HEK293 (cell line): ENCODE results near the gene STARD3.

ENCODE experiments used
- CTCF ChIA-PET: fragments of 350-600 bp; formaldehyde crosslinking; extraction: SDS; loops from one replicate; lab custom pipeline; 2021; ENCODE audit warnings: antibody characterized with exemption; lab: Yijun Ruan, JAX
- POLR2A ChIA-PET: fragments of 300-600 bp; formaldehyde crosslinking; extraction: SDS; loops from one replicate; lab custom pipeline; 2020; ENCODE audit warnings: antibody characterized with exemption, inconsistent platforms; lab: Yijun Ruan, JAX
- H3K27ac ChIP-seq: fragments of 200-500 bp; sonication (Bioruptor generic); 2 replicates; pipeline ENCODE4 v1.5.1; 2014; ENCODE audit warnings: low read depth, low read length, control low read depth, inconsistent platforms; ENCODE audit errors: extremely low read depth
- H3K36me3 ChIP-seq, 2 experiments: fragments of 200-500 bp in 1 of 2; sonication (Bioruptor generic) in 1 of 2; 1 replicate in 1 of 2; 2 replicates in 1 of 2; pipeline ENCODE4 v1.5.1; 2014 to 2017; ENCODE audit warnings: inconsistent platforms in 2 of 2, low read length in 2 of 2; ENCODE audit not compliant: control insufficient read depth in 2 of 2, insufficient read depth in 1 of 2
- H3K4me1 ChIP-seq: fragments of 200-500 bp; sonication (Bioruptor generic); 2 replicates; pipeline ENCODE4 v1.5.1; 2014; ENCODE audit warnings: mild to moderate bottlenecking, low read length, inconsistent platforms; ENCODE audit not compliant: control insufficient read depth, insufficient read depth
- H3K4me3 ChIP-seq: 2 replicates; pipeline ENCODE4 v1.5.1; 2011; ENCODE audit warnings: low read depth, mild to moderate bottlenecking, control low read depth, low read length, moderate library complexity
- H3K9me3 ChIP-seq: fragments of 200-500 bp; sonication (Bioruptor generic); 2 replicates; pipeline ENCODE4 v1.5.1; 2014; ENCODE audit warnings: low read depth, low read length, inconsistent platforms; ENCODE audit not compliant: control insufficient read depth, insufficient read depth
- EGR2 ChIP-seq: fragments of 450-650 bp; formaldehyde crosslinking; IDR thresholded peaks from 2 replicates; pipeline ENCODE4 v1.5.1; 2016; ENCODE audit warnings: low read depth, missing biosample characterization, missing genetic modification characterization
- SALL2 ChIP-seq: fragments of 450-650 bp; formaldehyde crosslinking; IDR thresholded peaks from 2 replicates; pipeline ENCODE4 v1.5.0; 2017; ENCODE audit warnings: missing biosample characterization, mild to moderate bottlenecking, missing genetic modification characterization, borderline replicate concordance
- SP3 ChIP-seq: fragments of 450-650 bp; formaldehyde crosslinking; IDR thresholded peaks from 2 replicates; pipeline ENCODE4 v1.5.1; 2016; ENCODE audit warnings: missing biosample characterization, missing genetic modification characterization
- SP7 ChIP-seq: fragments of 450-650 bp; formaldehyde crosslinking; IDR thresholded peaks from 2 replicates; pipeline ENCODE4 v1.5.1; 2016; ENCODE audit warnings: missing biosample characterization, missing genetic modification characterization
- ZNF146 ChIP-seq: fragments of 450-650 bp; formaldehyde crosslinking; IDR thresholded peaks from 2 replicates; pipeline ENCODE4 v1.5.1; 2016; ENCODE audit warnings: missing biosample characterization, missing genetic modification characterization
- ZNF174 ChIP-seq: fragments of 450-650 bp; formaldehyde crosslinking; IDR thresholded peaks from 2 replicates; pipeline ENCODE4 v1.5.0; 2017; ENCODE audit warnings: missing biosample characterization, mild to moderate bottlenecking, missing genetic modification characterization
- ZNF184 ChIP-seq: fragments of 450-650 bp; IDR thresholded peaks from 2 replicates; pipeline ENCODE4 v1.5.1; 2018; ENCODE audit warnings: missing biosample characterization, mild to moderate bottlenecking, missing genetic modification characterization
- ZNF239 ChIP-seq: fragments of 450-650 bp; formaldehyde crosslinking; IDR thresholded peaks from 2 replicates; pipeline ENCODE4 v1.5.1; 2016; ENCODE audit warnings: missing biosample characterization, missing genetic modification characterization
- ZNF292 ChIP-seq: fragments of 450-650 bp; formaldehyde crosslinking; IDR thresholded peaks from 2 replicates; pipeline ENCODE4 v1.5.1; 2016; ENCODE audit warnings: low read depth, missing biosample characterization, missing genetic modification characterization, borderline replicate concordance
- ZNF324 ChIP-seq: fragments of 450-650 bp; formaldehyde crosslinking; IDR thresholded peaks from 2 replicates; pipeline ENCODE4 v1.5.1; 2016; ENCODE audit warnings: missing biosample characterization, missing genetic modification characterization
- ZNF623 ChIP-seq: fragments of 450-650 bp; formaldehyde crosslinking; IDR thresholded peaks from 2 replicates; pipeline ENCODE4 v1.5.1; 2016; ENCODE audit warnings: missing biosample characterization, missing genetic modification characterization
- ZNF624 ChIP-seq: fragments of 450-650 bp; formaldehyde crosslinking; IDR thresholded peaks from 2 replicates; pipeline ENCODE4 v1.5.1; 2017; ENCODE audit warnings: missing biosample characterization, missing genetic modification characterization
- ZNF701 ChIP-seq: fragments of 450-650 bp; formaldehyde crosslinking; IDR thresholded peaks from 2 replicates; pipeline ENCODE4 v1.5.1; 2016; ENCODE audit warnings: missing biosample characterization, missing genetic modification characterization
- ZNF777 ChIP-seq: fragments of 450-650 bp; formaldehyde crosslinking; IDR thresholded peaks from 2 replicates; pipeline ENCODE4 v1.5.1; 2017; ENCODE audit warnings: missing biosample characterization, missing genetic modification characterization, borderline replicate concordance
- ZNF843 ChIP-seq: fragments of 450-650 bp; formaldehyde crosslinking; IDR thresholded peaks from 2 replicates; pipeline ENCODE4 v1.5.1; 2016; ENCODE audit warnings: missing biosample characterization, missing genetic modification characterization
- TF ChIP-seq, protein P1 (sequence below): fragments of 450-650 bp; formaldehyde crosslinking; IDR thresholded peaks from 2 replicates; pipeline ENCODE4 v1.5.1; 2016; ENCODE audit warnings: missing biosample characterization, missing genetic modification characterization
- TF ChIP-seq, protein P2 (sequence below): fragments of 450-650 bp; formaldehyde crosslinking; IDR thresholded peaks from 2 replicates; pipeline ENCODE4 v1.5.1; 2016; ENCODE audit warnings: missing biosample characterization, missing genetic modification characterization, borderline replicate concordance
- TF ChIP-seq, protein P3 (sequence below): sonication (generic); formaldehyde crosslinking; IDR thresholded peaks from 2 replicates; pipeline ENCODE4 v1.8.1; 2022; ENCODE audit warnings: mild to moderate bottlenecking, moderate library complexity, missing genetic modification reagents
- TF ChIP-seq, protein P4 (sequence below): fragments of 450-650 bp; formaldehyde crosslinking; IDR thresholded peaks from 2 replicates; pipeline ENCODE4 v1.5.1; 2016; ENCODE audit warnings: missing biosample characterization, missing genetic modification characterization

The STARD3 gene

DNA sequence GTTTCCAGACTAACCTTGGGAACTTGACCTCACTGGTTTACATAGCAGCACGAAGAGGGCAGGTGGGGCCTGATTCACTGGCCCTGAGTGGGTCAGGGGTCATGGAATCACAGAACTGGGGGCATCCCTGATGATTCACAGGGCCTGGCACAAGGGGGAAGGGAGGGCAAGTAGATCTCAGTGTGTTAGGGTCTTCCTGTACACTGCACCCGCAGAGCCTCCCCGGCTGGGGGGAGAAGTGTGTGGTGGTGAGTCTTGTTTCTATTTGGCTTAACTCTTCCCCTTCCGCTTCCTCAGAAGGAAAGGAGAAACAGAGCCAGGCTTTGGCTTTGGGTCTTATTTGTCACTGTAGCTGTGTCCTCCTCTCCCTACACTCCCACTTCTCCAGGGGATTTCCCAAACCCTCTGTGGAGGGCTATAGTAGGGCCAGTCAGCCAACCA is 3.7 kb downstream of the STARD3 start:
- Histone ChIP-seq H3K27ac (no peak overlapping the region), H3K9me3 (no peaks in the 10 kb centered on the region), H3K4me3 (no peak overlapping the region), H3K4me1 (peaks cover 30% of the 10 kb centered on the region), H3K36me3 (no peaks in the 10 kb centered on the region)
- no peak for TF ChIP-seq ZNF843
- TF ChIP-seq, protein P1, sequence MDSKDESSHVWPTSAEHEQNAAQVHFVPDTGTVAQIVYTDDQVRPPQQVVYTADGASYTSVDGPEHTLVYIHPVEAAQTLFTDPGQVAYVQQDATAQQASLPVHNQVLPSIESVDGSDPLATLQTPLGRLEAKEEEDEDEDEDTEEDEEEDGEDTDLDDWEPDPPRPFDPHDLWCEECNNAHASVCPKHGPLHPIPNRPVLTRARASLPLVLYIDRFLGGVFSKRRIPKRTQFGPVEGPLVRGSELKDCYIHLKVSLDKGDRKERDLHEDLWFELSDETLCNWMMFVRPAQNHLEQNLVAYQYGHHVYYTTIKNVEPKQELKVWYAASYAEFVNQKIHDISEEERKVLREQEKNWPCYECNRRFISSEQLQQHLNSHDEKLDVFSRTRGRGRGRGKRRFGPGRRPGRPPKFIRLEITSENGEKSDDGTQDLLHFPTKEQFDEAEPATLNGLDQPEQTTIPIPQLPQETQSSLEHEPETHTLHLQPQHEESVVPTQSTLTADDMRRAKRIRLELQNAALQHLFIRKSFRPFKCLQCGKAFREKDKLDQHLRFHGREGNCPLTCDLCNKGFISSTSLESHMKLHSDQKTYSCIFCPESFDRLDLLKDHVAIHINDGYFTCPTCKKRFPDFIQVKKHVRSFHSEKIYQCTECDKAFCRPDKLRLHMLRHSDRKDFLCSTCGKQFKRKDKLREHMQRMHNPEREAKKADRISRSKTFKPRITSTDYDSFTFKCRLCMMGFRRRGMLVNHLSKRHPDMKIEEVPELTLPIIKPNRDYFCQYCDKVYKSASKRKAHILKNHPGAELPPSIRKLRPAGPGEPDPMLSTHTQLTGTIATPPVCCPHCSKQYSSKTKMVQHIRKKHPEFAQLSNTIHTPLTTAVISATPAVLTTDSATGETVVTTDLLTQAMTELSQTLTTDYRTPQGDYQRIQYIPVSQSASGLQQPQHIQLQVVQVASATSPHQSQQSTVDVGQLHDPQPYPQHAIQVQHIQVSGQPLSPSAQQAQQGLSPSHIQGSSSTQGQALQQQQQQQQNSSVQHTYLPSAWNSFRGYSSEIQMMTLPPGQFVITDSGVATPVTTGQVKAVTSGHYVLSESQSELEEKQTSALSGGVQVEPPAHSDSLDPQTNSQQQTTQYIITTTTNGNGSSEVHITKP, result no peak
- TF ChIP-seq, protein P2, sequence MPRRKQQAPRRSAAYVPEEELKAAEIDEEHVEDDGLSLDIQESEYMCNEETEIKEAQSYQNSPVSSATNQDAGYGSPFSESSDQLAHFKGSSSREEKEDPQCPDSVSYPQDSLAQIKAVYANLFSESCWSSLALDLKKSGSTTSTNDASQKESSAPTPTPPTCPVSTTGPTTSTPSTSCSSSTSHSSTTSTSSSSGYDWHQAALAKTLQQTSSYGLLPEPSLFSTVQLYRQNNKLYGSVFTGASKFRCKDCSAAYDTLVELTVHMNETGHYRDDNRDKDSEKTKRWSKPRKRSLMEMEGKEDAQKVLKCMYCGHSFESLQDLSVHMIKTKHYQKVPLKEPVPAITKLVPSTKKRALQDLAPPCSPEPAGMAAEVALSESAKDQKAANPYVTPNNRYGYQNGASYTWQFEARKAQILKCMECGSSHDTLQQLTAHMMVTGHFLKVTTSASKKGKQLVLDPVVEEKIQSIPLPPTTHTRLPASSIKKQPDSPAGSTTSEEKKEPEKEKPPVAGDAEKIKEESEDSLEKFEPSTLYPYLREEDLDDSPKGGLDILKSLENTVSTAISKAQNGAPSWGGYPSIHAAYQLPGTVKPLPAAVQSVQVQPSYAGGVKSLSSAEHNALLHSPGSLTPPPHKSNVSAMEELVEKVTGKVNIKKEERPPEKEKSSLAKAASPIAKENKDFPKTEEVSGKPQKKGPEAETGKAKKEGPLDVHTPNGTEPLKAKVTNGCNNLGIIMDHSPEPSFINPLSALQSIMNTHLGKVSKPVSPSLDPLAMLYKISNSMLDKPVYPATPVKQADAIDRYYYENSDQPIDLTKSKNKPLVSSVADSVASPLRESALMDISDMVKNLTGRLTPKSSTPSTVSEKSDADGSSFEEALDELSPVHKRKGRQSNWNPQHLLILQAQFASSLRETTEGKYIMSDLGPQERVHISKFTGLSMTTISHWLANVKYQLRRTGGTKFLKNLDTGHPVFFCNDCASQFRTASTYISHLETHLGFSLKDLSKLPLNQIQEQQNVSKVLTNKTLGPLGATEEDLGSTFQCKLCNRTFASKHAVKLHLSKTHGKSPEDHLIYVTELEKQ (tag by site-specific recombination), result no peak
- TF ChIP-seq ZNF624 (tag by site-specific recombination), result no peak
- no peak for TF ChIP-seq ZNF777 (tag by site-specific recombination)
- TF ChIP-seq ZNF146 (tag by site-specific recombination), result no peak
- TF ChIP-seq ZNF239, result no peak
- TF ChIP-seq ZNF701 (tag by site-specific recombination), result no peak
- TF ChIP-seq ZNF174 (tag by site-specific recombination), result no peak
- no peak for TF ChIP-seq SP7 (tag by site-specific recombination)
- no peak for TF ChIP-seq SALL2
- no peak for TF ChIP-seq ZNF324
- TF ChIP-seq ZNF623, result no peak
- no peak for TF ChIP-seq SP3 (tag by site-specific recombination)
- no peak for TF ChIP-seq EGR2
- no peak for TF ChIP-seq ZNF184 (tag by site-specific recombination)
- TF ChIP-seq ZNF292 (tag by site-specific recombination), result no peak
- TF ChIP-seq, protein P3, sequence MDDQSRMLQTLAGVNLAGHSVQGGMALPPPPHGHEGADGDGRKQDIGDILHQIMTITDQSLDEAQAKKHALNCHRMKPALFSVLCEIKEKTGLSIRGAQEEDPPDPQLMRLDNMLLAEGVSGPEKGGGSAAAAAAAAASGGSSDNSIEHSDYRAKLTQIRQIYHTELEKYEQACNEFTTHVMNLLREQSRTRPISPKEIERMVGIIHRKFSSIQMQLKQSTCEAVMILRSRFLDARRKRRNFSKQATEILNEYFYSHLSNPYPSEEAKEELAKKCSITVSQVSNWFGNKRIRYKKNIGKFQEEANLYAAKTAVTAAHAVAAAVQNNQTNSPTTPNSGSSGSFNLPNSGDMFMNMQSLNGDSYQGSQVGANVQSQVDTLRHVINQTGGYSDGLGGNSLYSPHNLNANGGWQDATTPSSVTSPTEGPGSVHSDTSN (CRISPR knock-in tag), result no peak
- TF ChIP-seq, protein P4, sequence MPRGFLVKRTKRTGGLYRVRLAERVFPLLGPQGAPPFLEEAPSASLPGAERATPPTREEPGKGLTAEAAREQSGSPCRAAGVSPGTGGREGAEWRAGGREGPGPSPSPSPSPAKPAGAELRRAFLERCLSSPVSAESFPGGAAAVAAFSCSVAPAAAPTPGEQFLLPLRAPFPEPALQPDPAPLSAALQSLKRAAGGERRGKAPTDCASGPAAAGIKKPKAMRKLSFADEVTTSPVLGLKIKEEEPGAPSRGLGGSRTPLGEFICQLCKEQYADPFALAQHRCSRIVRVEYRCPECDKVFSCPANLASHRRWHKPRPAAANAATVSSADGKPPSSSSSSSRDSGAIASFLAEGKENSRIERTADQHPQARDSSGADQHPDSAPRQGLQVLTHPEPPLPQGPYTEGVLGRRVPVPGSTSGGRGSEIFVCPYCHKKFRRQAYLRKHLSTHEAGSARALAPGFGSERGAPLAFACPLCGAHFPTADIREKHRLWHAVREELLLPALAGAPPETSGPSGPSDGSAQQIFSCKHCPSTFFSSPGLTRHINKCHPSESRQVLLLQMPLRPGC (tag by site-specific recombination), result no peak
- CTCF ChIA-PET, result interaction anchor here (9.2 to 14.6 kb wide), 2 partner anchors 12 to 19 kb away, joined by 126 to 311 read pairs; no protein-coding TSS in a partner anchor
- POLR2A ChIA-PET, result interaction anchor here (1.6 kb wide), 1 partner anchor 10 kb away, joined by 3 read pairs; no protein-coding TSS in a partner anchor
